ENCODE results near the gene RFPL3. TPM values are rescaled to one million over a fixed set of nuclear protein-coding genes. Genes with fewer than 3 reads are reported as not detected.

Gene RFPL3
- total and polyA plus RNA-seq, 7 donors, result not detected

DNA sequence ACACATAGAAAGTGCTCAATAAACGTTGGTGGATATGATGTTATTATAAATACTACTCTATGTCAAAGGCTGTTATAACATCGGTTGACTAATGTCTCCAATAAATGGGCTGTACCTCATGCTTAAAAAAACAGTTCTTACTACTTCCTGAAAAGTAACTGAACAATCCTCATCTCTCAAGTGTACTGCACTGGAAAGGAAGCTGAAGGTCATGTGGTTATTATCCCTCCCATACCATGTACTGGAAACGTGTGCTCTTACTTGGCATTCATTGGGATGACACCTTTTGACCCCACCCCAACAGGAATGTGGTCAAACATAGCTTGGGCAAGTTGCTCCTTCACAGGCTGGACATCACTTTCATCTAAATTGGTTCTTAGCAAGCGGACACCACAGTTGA is 43.8 kb downstream of the RFPL3 start:
- Histone ChIP-seq H3K4me3 (no peak overlapping the region), H3K9me3 (no peaks in the 10 kb centered on the region), H3K27me3 (ENCODE audit: insufficient read depth in 3 of 3, low read length in 2 of 3) (no peaks in the 10 kb centered on the region), H3K4me1 (no peaks in the 10 kb centered on the region), H3K27ac (no peak overlapping the region), H3K36me3 (ENCODE audit: insufficient read depth in 1 of 2, low read depth in 1 of 2) (peaks cover 5 to 100% of the 10 kb centered on the region in 2 donors)
- DNase-seq, result no peak
- 74 to 77% (median 75%) methylated on average over 4 of the region's 4 CpGs for WGBS, 3 donors
- intact Hi-C loops (cut with DNase I), result no loop called here
- ATAC-seq, result no peak
- TF ChIP-seq CTCF (IDR thresholded peaks at IDR 0.05), result no peak

DNA sequence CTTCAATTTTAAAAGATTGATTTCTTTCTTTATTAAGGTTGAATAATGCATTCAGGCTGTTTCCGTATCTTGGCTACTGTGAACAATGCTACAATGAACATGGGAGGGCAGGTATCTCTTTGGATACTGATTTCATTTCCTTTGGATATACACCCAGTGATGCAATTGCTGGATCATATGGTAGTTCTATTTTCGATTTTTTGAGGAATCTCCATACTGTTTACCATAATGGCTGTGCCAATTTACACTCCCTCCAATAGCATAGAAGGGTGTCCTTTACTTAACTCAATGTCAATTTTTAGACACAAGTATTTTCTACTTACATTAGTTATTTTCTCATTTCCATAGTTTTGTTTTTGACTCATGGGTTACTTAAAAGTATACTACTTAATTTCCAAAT is 46.4 kb downstream of the RFPL3 start:
- H3K27me3 ChIP-seq (ENCODE audit: insufficient read depth in 3 of 3, low read length in 2 of 3), result no peaks in the 10 kb centered on the region
- H3K36me3 ChIP-seq (ENCODE audit: insufficient read depth in 1 of 2, low read depth in 1 of 2), result peaks cover 7 to 98% of the 10 kb centered on the region in 2 donors
- no peak for ATAC-seq
- H3K4me1 ChIP-seq, result peaks cover 4% of the 10 kb centered on the region
- no peak overlapping the region for H3K27ac ChIP-seq
- WGBS, 3 donors, result 86 to 90% (median 87%) methylated on average over 2 of the region's 2 CpGs
- no peak for DNase-seq
- no peak for TF ChIP-seq CTCF (IDR thresholded peaks at IDR 0.05)
- H3K4me3 ChIP-seq, result no peak overlapping the region
- intact Hi-C loops (cut with DNase I), result no loop called here
- H3K9me3 ChIP-seq, result no peaks in the 10 kb centered on the region

DNA sequence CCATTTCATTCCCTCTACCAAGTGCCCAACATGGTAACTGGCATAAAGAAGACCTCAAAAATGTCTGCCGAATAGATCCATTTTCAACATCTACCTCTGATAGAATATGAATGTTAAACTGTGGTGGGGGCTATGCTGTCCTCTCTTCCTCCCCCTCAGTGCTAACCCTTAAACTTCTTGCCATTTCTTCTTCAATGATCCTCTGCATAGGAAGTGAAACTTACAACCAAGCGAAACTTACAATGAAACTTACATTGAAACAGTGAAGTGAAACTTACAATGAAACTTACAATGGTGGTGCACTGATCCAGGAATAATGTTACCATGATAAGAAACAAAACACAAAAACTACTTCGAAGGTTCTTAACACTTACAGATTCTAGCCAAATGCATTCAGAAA is 49.6 kb downstream of the RFPL3 start:
- intact Hi-C loops (cut with DNase I), result no loop called here
- H3K36me3 ChIP-seq (ENCODE audit: insufficient read depth in 1 of 2, low read depth in 1 of 2), result peaks cover 7 to 69% of the 10 kb centered on the region in 2 donors
- H3K27ac ChIP-seq, result no peak overlapping the region

GRCh38 chr22:32407936-32408335 is 50.3 kb downstream of the RFPL3 start:
- DNase-seq (no peak), ATAC-seq (no peak)
- intact Hi-C loops (cut with DNase I), result no loop called here
- TF ChIP-seq CTCF (IDR thresholded peaks at IDR 0.05), result no peak
- WGBS, 3 donors, result 47 to 62% (median 50%) methylated on average over 2 of the region's 2 CpGs
- Histone ChIP-seq H3K27me3 (ENCODE audit: insufficient read depth in 3 of 3, low read length in 2 of 3) (no peaks in the 10 kb centered on the region), H3K4me1 (peaks cover 18% of the 10 kb centered on the region), H3K4me3 (no peak overlapping the region), H3K36me3 (ENCODE audit: insufficient read depth in 1 of 2, low read depth in 1 of 2) (peaks cover 7 to 63% of the 10 kb centered on the region in 2 donors), H3K27ac (no peak overlapping the region), H3K9me3 (no peaks in the 10 kb centered on the region)

More for the DNA sequence above, 49.6 kb downstream of the RFPL3 start:
- Histone ChIP-seq H3K4me3 (no peak overlapping the region), H3K4me1 (peaks cover 18% of the 10 kb centered on the region), H3K27me3 (ENCODE audit: insufficient read depth in 3 of 3, low read length in 2 of 3) (no peaks in the 10 kb centered on the region), H3K9me3 (no peaks in the 10 kb centered on the region)
- no peak for TF ChIP-seq CTCF (IDR thresholded peaks at IDR 0.05)
- DNase-seq (no peak), ATAC-seq (no peak)
- WGBS, 3 donors, result 86 to 95% (median 93%) methylated on average over 3 of the region's 3 CpGs

- Histone ChIP-seq H3K27ac (no peak overlapping the region), H3K9me3 (no peaks in the 10 kb centered on the region), H3K27me3 (ENCODE audit: insufficient read depth in 3 of 3, low read length in 2 of 3) (no peaks in the 10 kb centered on the region), H3K4me1 (peaks cover 18% of the 10 kb centered on the region), H3K36me3 (ENCODE audit: insufficient read depth in 1 of 2, low read depth in 1 of 2) (peaks cover 7 to 43% of the 10 kb centered on the region in 2 donors), H3K4me3 (peak overlapping the region; percentile 84)
- no peak for TF ChIP-seq CTCF (IDR thresholded peaks at IDR 0.05)
- ATAC-seq, result no peak
- DNase-seq, result no peak
- 90 to 94% (median 93%) methylated on average over 9 of the region's 9 CpGs for WGBS, 3 donors
- intact Hi-C loops (cut with DNase I), result loop anchor here in 1 of 2 donors (10.0 kb wide), 1 partner anchor 655 kb away; the partner anchor contains the start of genes DEPDC5 and PRR14L
Measured at GRCh38 chr22:32409977-32410376, 52.3 kb downstream of the RFPL3 start.
